Measurements from ENCODE around the gene WBP1L. TPM values are rescaled to one million over a fixed set of nuclear protein-coding genes. Genes with fewer than 3 reads are reported as not detected.

WBP1L gene
- total RNA-seq, 4 donors from 2014 or later, result 89.4 to 191 (median 158) TPM

DNA sequence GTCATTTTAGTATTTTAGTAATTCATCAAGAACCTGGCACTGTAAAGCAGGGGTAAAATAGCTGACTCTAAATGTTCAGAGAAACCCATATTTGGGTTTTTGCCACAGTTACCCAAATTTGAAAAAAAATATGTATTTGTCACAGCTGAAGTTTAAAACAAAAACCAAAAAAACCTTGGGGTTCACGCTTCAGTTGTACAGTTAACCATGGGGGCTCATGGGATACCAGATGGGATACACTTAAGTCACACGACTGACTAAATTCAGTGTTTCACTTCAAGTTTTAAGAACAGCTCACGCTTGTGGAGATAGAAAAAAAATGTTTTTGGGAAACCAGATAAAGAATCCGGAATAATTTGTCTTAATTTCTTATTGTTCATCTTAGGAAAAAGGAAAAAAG, 31.7 kb upstream of the WBP1L start:
- H3K27me3 ChIP-seq, result no peaks in the 10 kb centered on the region
- H3K36me3 ChIP-seq, result no peaks in the 10 kb centered on the region
- TF ChIP-seq POLR2A (IDR thresholded peaks at IDR 0.05) (no peak), EP300 (IDR thresholded peaks at IDR 0.05) (no peak)
- TF ChIP-seq, protein P1, sequence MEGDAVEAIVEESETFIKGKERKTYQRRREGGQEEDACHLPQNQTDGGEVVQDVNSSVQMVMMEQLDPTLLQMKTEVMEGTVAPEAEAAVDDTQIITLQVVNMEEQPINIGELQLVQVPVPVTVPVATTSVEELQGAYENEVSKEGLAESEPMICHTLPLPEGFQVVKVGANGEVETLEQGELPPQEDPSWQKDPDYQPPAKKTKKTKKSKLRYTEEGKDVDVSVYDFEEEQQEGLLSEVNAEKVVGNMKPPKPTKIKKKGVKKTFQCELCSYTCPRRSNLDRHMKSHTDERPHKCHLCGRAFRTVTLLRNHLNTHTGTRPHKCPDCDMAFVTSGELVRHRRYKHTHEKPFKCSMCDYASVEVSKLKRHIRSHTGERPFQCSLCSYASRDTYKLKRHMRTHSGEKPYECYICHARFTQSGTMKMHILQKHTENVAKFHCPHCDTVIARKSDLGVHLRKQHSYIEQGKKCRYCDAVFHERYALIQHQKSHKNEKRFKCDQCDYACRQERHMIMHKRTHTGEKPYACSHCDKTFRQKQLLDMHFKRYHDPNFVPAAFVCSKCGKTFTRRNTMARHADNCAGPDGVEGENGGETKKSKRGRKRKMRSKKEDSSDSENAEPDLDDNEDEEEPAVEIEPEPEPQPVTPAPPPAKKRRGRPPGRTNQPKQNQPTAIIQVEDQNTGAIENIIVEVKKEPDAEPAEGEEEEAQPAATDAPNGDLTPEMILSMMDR (IDR thresholded peaks at IDR 0.05), result no peak
- peaks cover 0 to 56% (median 6%) of the 10 kb centered on the region in 4 donors for H3K4me1 ChIP-seq
- H3K27ac ChIP-seq, result peak overlapping the region in 3 of 4 donors; percentile 92 to 98 (median 94)
- DNase-seq (ENCODE audit: low spot score in 2 of 2), result no peak
- WGBS, 2 donors, result 67 to 72% methylated on average over 4 of the region's 4 CpGs
- no peaks in the 10 kb centered on the region for H3K9me3 ChIP-seq
- H3K4me3 ChIP-seq, result no peak overlapping the region

DNA sequence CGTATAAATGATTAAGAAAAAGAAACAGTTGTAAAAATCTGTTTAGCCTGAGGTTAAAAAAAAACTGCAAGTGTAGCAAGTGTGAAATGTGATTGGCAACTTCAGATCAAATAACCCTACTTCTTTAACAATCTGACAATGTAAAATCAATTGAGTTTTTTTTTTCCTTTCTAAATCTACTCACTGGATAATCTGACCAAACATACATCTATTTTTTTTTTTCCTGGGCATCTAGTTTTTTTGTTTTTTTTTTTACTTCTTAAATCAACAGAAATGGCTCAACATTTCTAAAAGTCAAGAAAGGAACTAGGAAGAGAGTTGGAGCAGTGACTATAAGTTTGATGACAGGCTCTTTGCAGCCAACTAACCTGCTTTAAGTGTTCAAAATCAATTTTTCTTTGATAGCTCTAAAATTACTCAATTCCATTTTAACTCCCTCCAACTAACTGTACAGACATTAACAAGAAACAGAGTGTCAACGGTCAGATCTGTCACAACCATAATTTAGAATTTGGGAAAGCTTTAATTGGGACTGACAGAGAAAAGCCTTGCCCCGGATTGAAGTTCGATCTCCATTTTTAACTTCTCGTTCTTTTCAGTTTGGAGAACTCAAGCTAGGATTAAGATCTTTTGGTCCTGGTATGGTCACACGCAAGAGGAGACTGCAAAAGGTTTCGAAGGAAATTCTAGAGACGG, 30.8 kb upstream of the WBP1L start:
- TF ChIP-seq POLR2A (IDR thresholded peaks at IDR 0.05) (no peak), EP300 (IDR thresholded peaks at IDR 0.05) (no peak)
- TF ChIP-seq, protein P1 (IDR thresholded peaks at IDR 0.05), result no peak
- Histone ChIP-seq H3K27ac (peak overlapping the region in 3 of 4 donors; percentile 92 to 98 (median 94)), H3K4me3 (peak overlapping the region; percentile 83 to 95 (median 89)), H3K9me3 (no peaks in the 10 kb centered on the region), H3K36me3 (peaks cover 0 to 6% (median 0%) of the 10 kb centered on the region in 3 donors), H3K27me3 (no peaks in the 10 kb centered on the region), H3K4me1 (peaks cover 0 to 50% (median 6%) of the 10 kb centered on the region in 4 donors)
- 4% methylated on average over 8 of the region's 8 CpGs for WGBS, 2 donors
- no peak for DNase-seq (ENCODE audit: low spot score in 2 of 2)

DNA sequence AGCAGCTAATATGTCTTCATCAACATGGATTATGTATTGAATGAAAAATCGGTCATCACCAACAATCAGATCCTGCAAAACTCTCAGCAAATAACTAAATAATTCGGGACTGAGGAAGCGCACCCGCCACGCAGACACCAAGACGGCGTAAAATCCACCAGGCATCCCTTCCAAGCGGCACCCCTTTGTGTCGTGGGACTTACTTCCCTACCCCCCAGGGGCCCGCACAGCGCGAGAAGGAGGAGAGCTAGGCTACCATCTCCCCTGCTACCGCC, 30.3 kb upstream of the WBP1L start:
- peaks cover 0 to 6% (median 0%) of the 10 kb centered on the region in 3 donors for H3K36me3 ChIP-seq
- H3K4me1 ChIP-seq, result peaks cover 0 to 50% (median 6%) of the 10 kb centered on the region in 4 donors
- H3K9me3 ChIP-seq, result no peaks in the 10 kb centered on the region
- 2% methylated on average over 13 of the region's 13 CpGs for WGBS, 2 donors
- H3K4me3 ChIP-seq, result peak overlapping the region; percentile 83 to 95 (median 89)
- H3K27ac ChIP-seq, result peak overlapping the region; percentile 84 to 98 (median 93)
- no peaks in the 10 kb centered on the region for H3K27me3 ChIP-seq
- TF ChIP-seq POLR2A (IDR thresholded peaks at IDR 0.05), result no peak
- TF ChIP-seq EP300 (IDR thresholded peaks at IDR 0.05), result no peak
- TF ChIP-seq, protein P1 (IDR thresholded peaks at IDR 0.05), result no peak
- DNase-seq (ENCODE audit: low spot score in 2 of 2), result no peak

DNA sequence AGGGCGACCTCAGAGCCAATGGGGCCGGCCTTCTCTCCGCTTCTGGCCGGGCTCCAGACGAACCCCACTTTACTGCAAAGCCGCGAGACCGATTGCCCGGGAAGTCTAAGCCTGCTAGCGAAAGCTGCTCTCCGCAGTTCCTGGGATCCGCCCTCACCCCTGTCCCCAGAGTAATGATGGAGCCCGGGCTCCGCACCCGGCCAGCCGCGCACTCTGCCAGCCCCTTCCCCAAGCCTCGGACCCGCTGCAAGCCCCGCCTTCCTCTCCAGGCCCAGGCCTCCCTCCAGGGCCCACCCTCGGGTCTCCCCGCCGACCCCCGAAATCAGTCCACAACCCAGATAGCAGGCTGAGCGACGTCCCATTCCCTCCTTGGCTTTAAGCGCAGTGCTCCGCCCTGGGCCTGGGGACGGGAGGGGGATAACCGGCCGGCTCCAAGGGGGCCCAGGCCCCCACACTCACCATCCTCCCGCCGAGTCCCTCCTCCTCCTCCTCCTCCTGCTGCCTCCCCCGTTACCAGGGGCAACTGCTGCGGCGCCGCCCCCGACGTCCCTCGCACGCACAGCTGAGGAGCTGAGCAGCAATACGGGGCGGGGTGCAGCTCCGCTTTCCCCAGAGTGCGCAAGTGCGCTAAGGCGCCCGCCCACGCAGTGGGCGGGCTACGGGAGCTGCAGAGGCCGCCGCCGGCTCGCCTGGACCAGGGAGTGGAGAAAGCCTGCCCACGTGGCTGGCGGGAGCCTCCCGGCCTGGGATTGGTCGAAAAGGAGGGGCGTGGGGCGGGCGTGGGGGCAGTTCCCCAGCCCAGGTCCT, 29.7 kb upstream of the WBP1L start, which contains the start of gene ARL3:
TSS of gene ARL3 (minus strand) at position 584 of the 807 bp plus-strand sequence. CDS start at position 462, 122 bp downstream.
- H3K27me3 ChIP-seq, result no peaks in the 10 kb centered on the region
- H3K36me3 ChIP-seq, result peaks cover 0 to 6% (median 0%) of the 10 kb centered on the region in 3 donors
- peak; percentile 89 to 94 for DNase-seq (ENCODE audit: low spot score in 2 of 2)
- peak within 1 kb of the TSS; percentile 84 to 98 (median 93) for H3K27ac ChIP-seq
- whole genome bisulfite sequencing, 2 donors, result 0% methylated on average over 35 to 50 of the region's 62 CpGs
- peak within 1 kb of the TSS; percentile 83 to 95 (median 89) for H3K4me3 ChIP-seq
- peaks cover 0 to 50% (median 6%) of the 10 kb centered on the region in 4 donors for H3K4me1 ChIP-seq
- H3K9me3 ChIP-seq, result no peaks in the 10 kb centered on the region
- TF ChIP-seq POLR2A (IDR thresholded peaks at IDR 0.05) (peak; percentile 75 to 84), EP300 (IDR thresholded peaks at IDR 0.05) (peak; percentile 93 to 98)
- TF ChIP-seq, protein P1 (IDR thresholded peaks at IDR 0.05), result peak in 3 of 5 experiments; percentile 40 to 74 (median 69)

Measured in tibial nerve (tissue), 4 donors.